GM23338 (cell line): ENCODE measurements around the gene DHX58. TPM values are rescaled to one million over a fixed set of nuclear protein-coding genes. Genes with fewer than 3 reads are reported as not detected.

Source experiments
- ATAC-seq: fragments of 200-7000 bp; cut with Tn5 transposase; 3 replicates; pipeline ENCODE4 v1.9.1; 2020
- DNase-seq: peaks from one replicate; pipeline ENCODE4 v3.0.0-alpha.2; 2015; ENCODE audit warnings: low spot score
- H2AFZ ChIP-seq: fragments of 200-600 bp; sonication (generic); 2 replicates; pipeline ENCODE4 v1.8.0; 2016; ENCODE audit warnings: antibody characterized with exemption, mild to moderate bottlenecking, moderate library complexity
- H3F3A ChIP-seq: fragments of 200-600 bp; sonication (generic); replicated peaks from 2 replicates; pipeline ENCODE4 v1.8.0; 2017; ENCODE audit warnings: antibody characterized with exemption, mixed run types, low read depth
- H3K27ac ChIP-seq: fragments of 200-600 bp; sonication (generic); 2 replicates; pipeline ENCODE4 v1.6.1; 2016; ENCODE audit warnings: low read depth
- H3K27me3 ChIP-seq: fragments of 200-600 bp; sonication (generic); 2 replicates; pipeline ENCODE4 v1.8.0; 2016; ENCODE audit warnings: mild to moderate bottlenecking, mixed run types, moderate library complexity; ENCODE audit not compliant: insufficient read depth
- H3K36me3 ChIP-seq: fragments of 200-600 bp; sonication (generic); 2 replicates; pipeline ENCODE4 v1.8.0; 2016; ENCODE audit warnings: mild to moderate bottlenecking; ENCODE audit not compliant: insufficient read depth
- H3K4me1 ChIP-seq: fragments of 200-600 bp; sonication (generic); 2 replicates; pipeline ENCODE4 v1.8.0; 2016; ENCODE audit warnings: mild to moderate bottlenecking, moderate library complexity; ENCODE audit not compliant: insufficient read depth
- H3K4me2 ChIP-seq: fragments of 200-600 bp; sonication (generic); 2 replicates; pipeline ENCODE4 v1.7.1; 2017; ENCODE audit warnings: mixed run types
- H3K4me3 ChIP-seq: fragments of 200-600 bp; sonication (generic); 2 replicates; pipeline ENCODE4 v1.6.1; 2016; ENCODE audit warnings: mixed run types
- H3K79me2 ChIP-seq: fragments of 200-600 bp; sonication (generic); replicated peaks from 2 replicates; pipeline ENCODE4 v1.8.0; 2017; ENCODE audit warnings: mild to moderate bottlenecking; ENCODE audit not compliant: insufficient read depth
- H3K9me2 ChIP-seq: fragments of 200-600 bp; sonication (generic); 2 replicates; pipeline ENCODE4 v1.8.0; 2017; ENCODE audit not compliant: insufficient read depth
- H4K20me1 ChIP-seq: fragments of 200-600 bp; sonication (generic); replicated peaks from 2 replicates; pipeline ENCODE4 v1.8.0; 2017; ENCODE audit warnings: mild to moderate bottlenecking; ENCODE audit not compliant: insufficient read depth
- H3K27ac Mint-ChIP-seq: 2 replicates; pipeline ENCODE4 v1.8.0; 2020; ENCODE audit warnings: inconsistent platforms, mild to moderate bottlenecking, moderate library complexity, mixed read lengths
- H3K27me3 Mint-ChIP-seq: 3 replicates; pipeline ENCODE4 v1.8.0; 2022; ENCODE audit warnings: low read depth, mild to moderate bottlenecking, moderate library complexity, mixed read lengths, inconsistent platforms; ENCODE audit not compliant: insufficient read depth, poor library complexity
- H3K36me3 Mint-ChIP-seq: 3 replicates; pipeline ENCODE4 v1.8.0; 2021; ENCODE audit warnings: low read depth, mild to moderate bottlenecking, inconsistent platforms, moderate library complexity, mixed read lengths
- H3K4me1 Mint-ChIP-seq: 3 replicates; pipeline ENCODE4 v1.8.0; 2020; ENCODE audit warnings: mild to moderate bottlenecking, inconsistent platforms, mixed read lengths
- H3K4me3 Mint-ChIP-seq: 3 replicates; pipeline ENCODE4 v1.8.0; 2021; ENCODE audit warnings: moderate library complexity, mild to moderate bottlenecking, inconsistent platforms, mixed read lengths
- H3K9me3 Mint-ChIP-seq: 3 replicates; pipeline ENCODE4 v1.8.0; 2020; ENCODE audit warnings: moderate library complexity, mild to moderate bottlenecking, inconsistent platforms, mixed read lengths
- CREB1 ChIP-seq: fragments of 250-450 bp; sonication (Bioruptor Pico); IDR thresholded peaks from 2 replicates; pipeline ENCODE4 v1.5.0; 2020; ENCODE audit warnings: low read depth, mild to moderate bottlenecking, moderate library complexity
- CTCF ChIP-seq, 2 experiments: fragments of 200-600 bp in 1 of 2; sonication (generic) in 1 of 2; conservative IDR thresholded peaks; 2 replicates each; pipeline versions ENCODE4 v1.5.1 to v1.6.1; 2016 to 2017; ENCODE audit warnings: antibody characterized with exemption in 2 of 2, low read depth in 2 of 2, mild to moderate bottlenecking in 2 of 2, moderate library complexity in 1 of 2
- ETS1 ChIP-seq: IDR thresholded peaks from 2 replicates; pipeline ENCODE4 v1.6.1; 2016; ENCODE audit warnings: antibody characterized with exemption
- EZH2 ChIP-seq: fragments of 200-600 bp; sonication (generic); IDR thresholded peaks from one replicate; pipeline ENCODE4 v1.8.0; 2017; ENCODE audit warnings: antibody characterized with exemption, mild to moderate bottlenecking, low read depth; ENCODE audit not compliant: unreplicated experiment
- JUNB ChIP-seq: IDR thresholded peaks from one replicate; pipeline ENCODE4 v1.6.1; 2016; ENCODE audit warnings: antibody characterized with exemption; ENCODE audit not compliant: unreplicated experiment
- NANOG ChIP-seq: IDR thresholded peaks from 2 replicates; pipeline ENCODE4 v1.6.1; 2016; ENCODE audit warnings: antibody characterized with exemption, borderline replicate concordance
- POLR2AphosphoS5 ChIP-seq: IDR thresholded peaks from 2 replicates; pipeline ENCODE4 v1.6.1; 2016; ENCODE audit warnings: antibody characterized with exemption, low read depth
- REST ChIP-seq: IDR thresholded peaks from one replicate; pipeline ENCODE4 v1.6.1; 2018; ENCODE audit warnings: antibody characterized with exemption; ENCODE audit not compliant: unreplicated experiment
- STAT1 ChIP-seq: IDR thresholded peaks from one replicate; pipeline ENCODE4 v1.6.1; 2016; ENCODE audit warnings: antibody characterized with exemption; ENCODE audit not compliant: unreplicated experiment
- ZNF114 ChIP-seq: fragments of 250-450 bp; sonication (Bioruptor Pico); IDR thresholded peaks from 2 replicates; pipeline ENCODE4 v1.5.0; 2020; ENCODE audit warnings: mild to moderate bottlenecking, moderate library complexity
- ZNF331 ChIP-seq: fragments of 250-450 bp; sonication (Bioruptor Pico); IDR thresholded peaks from 2 replicates; pipeline ENCODE4 v1.5.0; 2020; ENCODE audit warnings: low read depth, mild to moderate bottlenecking, moderate library complexity
- ZNF462 ChIP-seq: fragments of 250-450 bp; sonication (Bioruptor Pico); IDR thresholded peaks from 2 replicates; pipeline ENCODE4 v1.5.0; 2020; ENCODE audit warnings: mild to moderate bottlenecking, moderate library complexity
- polyA plus RNA-seq: library from polyadenylated mRNA; unstranded; fragments of >200 nt; fragmentation: Nextera tagmentation; extraction: Ambion mirVana; gene quantifications from 2 replicates; pipeline ENCODE4 v1.2.1, GENCODE V29; 2016
- total RNA-seq: library from RNA; depleted of rRNA; stranded (reverse); fragments of >200 nt; shearing (Covaris generic); gene quantifications from 2 replicates; pipeline ENCODE4 v1.2.3, GENCODE V29; 2014

Gene DHX58
- total and polyA plus RNA-seq, 2 experiments from 2014 or later = 4.1 to 6.6 TPM

- Histone ChIP-seq H3K4me3 (no peak overlapping the region), H3K36me3 (no peaks in the 10 kb centered on the region), H3F3A (0 out of 2 replicates have a peak, but pooled peaks cover 3% of the 10 kb centered on the region), H3K4me1 (peaks cover 10% of the 10 kb centered on the region; the same call in 1 of the 2 replicates), H3K79me2 (no peaks in the 10 kb centered on the region), H3K27me3 (no peaks in the 10 kb centered on the region), H3K9me2 (no peaks in the 10 kb centered on the region), H2AFZ (no peak overlapping the region), H3K27ac (no peak overlapping the region), H4K20me1 (no peaks in the 10 kb centered on the region), H3K4me2 (no peak overlapping the region)
- DNase-seq (no peak), ATAC-seq (no peak)
- peaks cover 13% of the 10 kb centered on the region for H3K27me3 Mint-ChIP-seq
- H3K4me1 Mint-ChIP-seq = peaks cover 37% of the 10 kb centered on the region
- H3K4me3 Mint-ChIP-seq = no peak overlapping the region
- no peak overlapping the region for H3K27ac Mint-ChIP-seq
- H3K9me3 Mint-ChIP-seq = no peaks in the 10 kb centered on the region
- H3K36me3 Mint-ChIP-seq = no peaks in the 10 kb centered on the region; the same call in 2 of the 3 replicates
- TF ChIP-seq ZNF462 (CRISPR knock-in tag) = no peak
- TF ChIP-seq NANOG = no peak
- TF ChIP-seq CREB1 = no peak
- no peak for TF ChIP-seq JUNB
- no peak for TF ChIP-seq EZH2
- TF ChIP-seq ZNF114 (CRISPR knock-in tag) = no peak
- TF ChIP-seq POLR2AphosphoS5 = no peak
- no peak for TF ChIP-seq STAT1
- TF ChIP-seq REST = no peak
- no peak for TF ChIP-seq ZNF331
- no peak for TF ChIP-seq ETS1
- TF ChIP-seq CTCF (conservative IDR thresholded peaks at IDR 0.05; ENCODE audit: low read depth in 2 of 2) = no peak
Observed at GRCh38 chr17:42065201-42065600, 47.3 kb downstream of the DHX58 start.
